ENCODE data around the gene LGR6. TPM values are rescaled to one million over a fixed set of nuclear protein-coding genes. Genes with fewer than 3 reads are reported as not detected.
A peak's percentile ranks its signal among the peaks of the same experiment; 100 is the strongest.
"Not testable (repeated sequence)": the region's sequence is repeated elsewhere in the genome, so short reads cannot be mapped to it uniquely, and the experiment has no call there.

Gene LGR6
- polyA plus RNA-seq, 4 donors = 0.71 to 1.4 (median 0.95) TPM

DNA sequence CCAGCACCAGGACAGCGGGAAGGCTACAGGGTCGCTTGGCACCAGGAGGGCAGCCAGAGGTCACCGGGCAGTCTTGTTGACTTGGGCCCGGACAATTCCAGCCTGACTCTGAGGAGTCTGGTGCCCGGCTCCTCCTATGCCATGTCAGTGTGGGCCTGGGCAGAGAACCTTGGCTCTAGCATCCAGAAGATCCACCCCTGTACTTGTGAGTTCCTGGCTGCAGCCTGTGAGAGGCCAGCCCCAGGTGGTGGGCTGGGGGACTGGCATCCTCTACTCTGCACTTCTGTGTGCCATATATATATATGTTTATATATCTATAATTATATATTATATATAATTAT is 21.6 kb upstream of the LGR6 start:
- no peak for DNase-seq (ENCODE audit: low read depth in 4 of 4, low spot score in 2 of 4)

GRCh38 chr1:202173993-202174392 is 19.6 kb upstream of the LGR6 start:
- DNase-seq (ENCODE audit: low read depth in 4 of 4, low spot score in 2 of 4) = no peak

GRCh38 chr1:202176949-202177927 is 16.4 kb upstream of the LGR6 start:
- no peak for DNase-seq (ENCODE audit: low read depth in 4 of 4, low spot score in 2 of 4)

GRCh38 chr1:202179828-202180750 is 13.5 kb upstream of the LGR6 start:
- DNase-seq (ENCODE audit: low read depth in 4 of 4, low spot score in 2 of 4) = no peak

GRCh38 chr1:202180751-202181139 is 12.9 kb upstream of the LGR6 start:
- not testable (repeated sequence) for DNase-seq (ENCODE audit: low read depth in 4 of 4, low spot score in 2 of 4)

- DNase-seq (ENCODE audit: low read depth in 4 of 4, low spot score in 2 of 4) = no peak
Measured at GRCh38 chr1:202181586-202181985, 12.0 kb upstream of the LGR6 start.

- DNase-seq (ENCODE audit: low read depth in 4 of 4, low spot score in 2 of 4) = no peak
Measured at GRCh38 chr1:202182040-202182877, 11.3 kb upstream of the LGR6 start.

DNA sequence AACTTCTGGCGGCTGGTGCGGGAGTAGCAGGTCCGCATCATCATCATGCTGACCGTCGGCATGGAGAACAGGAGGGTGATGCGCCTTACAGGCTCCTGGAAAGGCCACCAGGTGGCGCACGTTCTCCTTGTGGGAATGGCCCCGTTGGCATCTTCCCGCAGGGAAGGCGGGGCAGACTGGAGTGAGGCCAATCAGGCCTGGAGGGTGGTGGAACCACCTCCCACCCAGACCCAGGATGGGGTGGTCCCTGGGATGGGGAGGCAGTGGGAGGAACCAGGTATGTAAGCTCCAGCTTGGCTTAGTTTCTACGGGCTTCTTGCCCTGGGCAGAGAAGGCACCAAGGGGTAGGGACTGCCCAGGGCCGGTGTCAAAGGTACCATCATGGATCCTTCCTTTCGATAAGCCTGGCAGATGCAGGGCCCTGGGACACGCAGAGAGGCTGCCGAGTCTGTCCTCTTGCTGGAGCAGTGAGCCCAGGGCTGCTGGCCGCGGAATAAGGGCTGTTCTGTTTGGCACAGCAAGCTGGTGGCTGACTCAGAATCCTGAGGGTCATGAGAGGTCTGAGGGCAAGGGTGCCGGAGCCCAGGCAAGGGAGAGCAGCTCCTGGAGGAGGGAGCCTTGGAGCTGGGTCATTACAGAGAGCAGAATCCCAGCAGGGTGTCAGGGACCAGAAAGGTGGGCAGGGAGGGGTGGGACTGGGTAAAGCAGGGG is 8.7 kb upstream of the LGR6 start:
- DNase-seq (ENCODE audit: low read depth in 4 of 4, low spot score in 2 of 4) = peak; percentile 60 to 82 (median 70)

GRCh38 chr1:202186327-202186726 is 7.3 kb upstream of the LGR6 start:
- DNase-seq (ENCODE audit: low read depth in 4 of 4, low spot score in 2 of 4) = no peak

GRCh38 chr1:202187041-202187671 is 6.4 kb upstream of the LGR6 start:
- no peak for DNase-seq (ENCODE audit: low read depth in 4 of 4, low spot score in 2 of 4)

GRCh38 chr1:202187697-202188407 is 5.7 kb upstream of the LGR6 start:
- DNase-seq (ENCODE audit: low read depth in 4 of 4, low spot score in 2 of 4) = no peak

- DNase-seq (ENCODE audit: low read depth in 4 of 4, low spot score in 2 of 4) = no peak
Measured at GRCh38 chr1:202189001-202189790, 4.4 kb upstream of the LGR6 start.

DNA sequence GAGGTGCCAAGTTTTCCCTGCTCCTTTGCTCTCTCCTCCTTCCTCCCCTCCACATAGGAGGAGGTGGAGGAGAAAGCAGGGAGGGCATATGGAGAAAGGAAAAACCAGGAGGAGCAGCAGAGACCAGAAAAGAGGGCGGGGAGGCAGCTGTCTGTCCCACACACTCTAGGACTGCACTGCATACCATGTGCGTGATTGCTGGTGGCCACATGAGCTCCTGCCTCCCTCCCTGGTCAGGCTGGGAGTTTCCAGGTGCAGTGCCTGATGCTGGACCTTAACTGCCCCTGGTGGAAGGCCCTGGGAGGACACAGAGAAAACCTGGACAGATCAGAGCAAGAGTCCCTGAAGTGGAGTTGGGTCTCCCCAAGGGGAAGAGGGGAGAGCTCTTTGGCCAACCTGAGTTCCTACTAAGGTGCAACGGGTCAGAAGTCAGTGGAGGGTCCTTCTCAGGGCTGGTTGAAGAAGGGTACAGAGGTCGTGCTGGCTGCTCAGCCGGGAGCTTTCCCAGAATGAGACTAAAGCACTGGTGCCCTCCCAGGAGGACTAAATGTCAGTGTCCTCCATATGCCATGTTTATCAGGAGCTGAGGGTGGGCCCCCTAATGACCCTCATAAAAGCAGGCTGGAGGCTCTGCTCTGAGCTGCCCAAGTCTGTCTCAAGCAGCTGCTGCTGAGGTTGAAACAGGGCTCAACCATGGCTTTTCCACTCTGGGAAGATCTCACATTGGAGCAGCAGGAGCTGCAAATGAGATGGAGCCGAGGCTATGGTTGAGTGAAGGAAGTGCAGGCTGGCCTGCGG is 3.5 kb upstream of the LGR6 start:
- DNase-seq (ENCODE audit: low read depth in 4 of 4, low spot score in 2 of 4) = no peak

- DNase-seq (ENCODE audit: low read depth in 4 of 4, low spot score in 2 of 4) = not testable (repeated sequence)
Measured at GRCh38 chr1:202191391-202191790, 2.2 kb upstream of the LGR6 start.

DNA sequence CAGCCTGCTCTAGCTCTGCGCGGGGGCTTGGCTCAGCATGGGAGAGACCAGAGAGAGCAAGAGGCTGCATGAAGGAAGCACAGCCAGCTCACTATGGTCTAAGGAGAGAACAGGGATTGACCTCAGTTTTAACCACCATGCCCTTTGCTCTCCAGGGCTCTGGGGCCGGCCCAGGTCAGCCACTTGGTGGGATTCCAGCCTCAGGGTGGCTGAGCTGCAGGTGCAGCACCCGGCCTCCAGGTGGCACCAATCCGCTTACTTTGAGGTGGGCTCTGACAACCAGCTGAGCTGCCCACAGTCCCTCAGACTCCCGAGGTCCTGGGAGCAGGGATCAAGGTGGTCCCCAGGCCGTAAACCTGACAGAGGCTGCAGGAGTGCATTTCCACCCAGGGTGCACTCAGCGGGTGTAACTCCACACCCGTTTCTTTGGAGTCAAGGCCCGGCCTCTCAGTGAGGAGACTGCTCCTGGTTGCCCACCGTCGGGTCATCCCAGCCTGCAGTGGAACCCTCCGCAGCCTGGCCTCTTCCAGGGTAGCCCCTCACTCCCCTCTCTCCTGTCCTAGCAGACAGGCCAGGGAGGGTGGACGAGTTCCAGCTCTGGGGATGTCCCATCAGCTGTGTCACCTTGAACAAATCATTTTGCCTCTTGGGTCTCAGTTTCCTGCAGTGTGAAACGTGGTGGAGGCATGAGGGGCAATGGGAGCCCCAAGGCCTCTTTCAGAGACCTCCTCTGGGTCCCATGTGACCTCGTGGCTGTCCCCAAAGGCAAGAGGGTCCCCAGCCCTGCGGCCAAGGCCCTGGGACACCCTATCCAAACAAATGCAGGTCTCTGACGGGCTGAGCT is 607 bp upstream of the LGR6 start:
- no peak for DNase-seq (ENCODE audit: low read depth in 4 of 4, low spot score in 2 of 4)

DNA sequence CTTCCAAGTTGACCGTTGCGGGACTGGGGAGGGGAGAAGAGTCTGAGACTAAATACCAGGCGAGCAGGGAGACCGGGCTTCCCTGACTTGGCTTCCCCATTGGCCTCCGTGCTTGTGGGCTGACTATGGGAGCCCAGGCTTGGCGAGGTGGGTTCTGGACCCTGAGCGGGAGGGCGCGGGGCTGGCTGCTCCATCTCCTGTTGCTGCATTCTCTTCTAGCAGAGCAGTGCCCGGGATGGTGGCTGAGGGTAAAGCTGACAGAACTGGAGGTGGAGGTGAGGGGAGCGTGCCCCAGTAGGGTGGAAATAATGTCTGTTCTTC is 689 bp downstream of the LGR6 start:
- no peak for DNase-seq (ENCODE audit: low read depth in 4 of 4, low spot score in 2 of 4)

Measured in left renal cortex interstitium (tissue), 4 donors.